Smooth muscle cell (in vitro differentiated cells): ENCODE results near the gene CDH22. TPM values are rescaled to one million over a fixed set of nuclear protein-coding genes. Genes with fewer than 3 reads are reported as not detected.

Source experiments
- DNase-seq: peaks from one replicate; lab custom pipeline; 2025; ENCODE audit not compliant: unreplicated experiment; lab: John Stamatoyannopoulos, UW
- H2AFZ ChIP-seq: fragments of 200-600 bp; sonication (generic); 2 replicates; pipeline ENCODE4 v1.6.0; 2016; ENCODE audit warnings: antibody characterized with exemption, low read depth, mild to moderate bottlenecking
- H3F3A ChIP-seq: fragments of 200-600 bp; sonication (generic); 2 replicates; pipeline ENCODE4 v1.6.0; 2017; ENCODE audit warnings: antibody characterized with exemption, low read depth
- H3K27ac ChIP-seq: fragments of 200-600 bp; sonication (generic); 2 replicates; pipeline ENCODE4 v1.5.1; 2016; ENCODE audit warnings: low read depth, mild to moderate bottlenecking
- H3K27me3 ChIP-seq: fragments of 200-600 bp; sonication (generic); 2 replicates; pipeline ENCODE4 v1.6.1; 2016; ENCODE audit warnings: low read depth, mild to moderate bottlenecking
- H3K36me3 ChIP-seq: fragments of 200-600 bp; sonication (generic); 2 replicates; pipeline ENCODE4 v1.5.1; 2016; ENCODE audit warnings: low read depth
- H3K4me1 ChIP-seq: fragments of 200-600 bp; sonication (generic); 2 replicates; pipeline ENCODE4 v1.5.1; 2016; ENCODE audit warnings: low read depth
- H3K4me2 ChIP-seq: fragments of 200-600 bp; sonication (generic); 2 replicates; pipeline ENCODE4 v1.6.0; 2016; ENCODE audit warnings: mild to moderate bottlenecking
- H3K4me3 ChIP-seq: fragments of 200-600 bp; sonication (generic); 2 replicates; pipeline ENCODE4 v1.5.1; 2016; ENCODE audit warnings: mild to moderate bottlenecking
- H3K79me2 ChIP-seq: fragments of 200-600 bp; sonication (generic); 2 replicates; pipeline ENCODE4 v1.6.0; 2016; ENCODE audit warnings: low read depth, mild to moderate bottlenecking
- H3K9ac ChIP-seq: fragments of 200-600 bp; sonication (generic); 2 replicates; pipeline ENCODE4 v1.6.0; 2016; ENCODE audit warnings: low read depth
- H3K9me3 ChIP-seq: fragments of 200-600 bp; sonication (generic); replicated peaks from 2 replicates; pipeline ENCODE4 v1.5.1; 2016; ENCODE audit warnings: low read depth
- H4K20me1 ChIP-seq: fragments of 200-600 bp; sonication (generic); 2 replicates; pipeline ENCODE4 v1.6.0; 2016; ENCODE audit warnings: low read depth
- WGBS: methylation state at CpG from one replicate; pipeline ENCODE4 v1.1.7; 2016; ENCODE audit warnings: low lambda C conversion rate; 5-methylcytosine and 5-hydroxymethylcytosine counted together
- polyA plus RNA-seq: library from polyadenylated mRNA; unstranded; fragments of >200 nt; fragmentation: Nextera tagmentation; extraction: Ambion mirVana; gene quantifications from 2 replicates; pipeline ENCODE4 v1.2.1, GENCODE V29; 2016
- total RNA-seq: library from RNA; depleted of rRNA; stranded (reverse); fragments of >200 nt; gene quantifications from 2 replicates; pipeline ENCODE4 v1.2.3, GENCODE V29; 2014
- TF ChIP-seq, protein P1 (sequence below): fragments of 200-600 bp; sonication (generic); IDR thresholded peaks from 2 replicates; pipeline ENCODE4 v1.5.1; 2017; ENCODE audit warnings: borderline replicate concordance, mild to moderate bottlenecking, antibody characterized with exemption; ENCODE audit not compliant: insufficient read depth, poor library complexity, severe bottlenecking

The CDH22 gene
- total and polyA plus RNA-seq, 2 experiments from 2014 or later, result not detected

DNA sequence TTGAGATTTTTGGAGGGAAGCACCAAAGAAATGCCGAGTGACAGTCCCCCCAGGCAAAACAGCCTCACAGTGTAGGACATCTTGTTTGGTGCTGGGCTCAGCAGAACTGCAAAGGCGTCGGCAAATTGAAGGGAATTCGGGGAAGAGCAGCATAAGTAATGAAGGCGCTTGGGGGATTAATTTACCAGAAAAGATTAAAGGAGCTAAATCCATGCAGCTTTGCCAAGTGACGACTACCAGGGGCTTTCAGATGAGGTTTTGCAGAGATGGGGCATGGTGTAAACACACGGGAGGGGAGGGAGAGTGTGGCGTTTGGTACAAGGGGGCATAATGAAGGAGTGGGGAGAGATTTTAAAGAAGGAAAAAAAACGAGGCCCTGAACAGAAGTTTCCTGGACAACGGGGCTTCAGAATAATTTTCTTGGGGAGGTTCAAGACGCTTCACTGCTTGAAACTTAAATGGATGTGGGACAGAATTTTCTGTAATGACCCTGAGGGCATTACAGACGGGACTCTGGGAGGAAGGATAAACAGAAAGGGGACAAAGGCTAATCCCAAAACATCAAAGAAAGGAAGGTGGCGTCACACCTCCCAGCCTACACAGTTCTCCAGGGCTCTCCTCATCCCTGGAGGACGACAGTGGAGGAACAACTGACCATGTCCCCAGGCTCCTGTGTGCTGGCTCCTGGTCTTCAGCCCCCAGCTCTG is 45.4 kb upstream of the CDH22 start:
- H4K20me1 ChIP-seq, result peaks cover 32% of the 10 kb centered on the region
- no peaks in the 10 kb centered on the region for H3K36me3 ChIP-seq
- H3F3A ChIP-seq, result peaks cover 28% of the 10 kb centered on the region
- no peaks in the 10 kb centered on the region for H3K9me3 ChIP-seq
- no peak overlapping the region for H3K4me3 ChIP-seq
- H3K27me3 ChIP-seq, result no peaks in the 10 kb centered on the region
- H2AFZ ChIP-seq, result no peak overlapping the region
- H3K27ac ChIP-seq, result no peak overlapping the region
- TF ChIP-seq, protein P1, sequence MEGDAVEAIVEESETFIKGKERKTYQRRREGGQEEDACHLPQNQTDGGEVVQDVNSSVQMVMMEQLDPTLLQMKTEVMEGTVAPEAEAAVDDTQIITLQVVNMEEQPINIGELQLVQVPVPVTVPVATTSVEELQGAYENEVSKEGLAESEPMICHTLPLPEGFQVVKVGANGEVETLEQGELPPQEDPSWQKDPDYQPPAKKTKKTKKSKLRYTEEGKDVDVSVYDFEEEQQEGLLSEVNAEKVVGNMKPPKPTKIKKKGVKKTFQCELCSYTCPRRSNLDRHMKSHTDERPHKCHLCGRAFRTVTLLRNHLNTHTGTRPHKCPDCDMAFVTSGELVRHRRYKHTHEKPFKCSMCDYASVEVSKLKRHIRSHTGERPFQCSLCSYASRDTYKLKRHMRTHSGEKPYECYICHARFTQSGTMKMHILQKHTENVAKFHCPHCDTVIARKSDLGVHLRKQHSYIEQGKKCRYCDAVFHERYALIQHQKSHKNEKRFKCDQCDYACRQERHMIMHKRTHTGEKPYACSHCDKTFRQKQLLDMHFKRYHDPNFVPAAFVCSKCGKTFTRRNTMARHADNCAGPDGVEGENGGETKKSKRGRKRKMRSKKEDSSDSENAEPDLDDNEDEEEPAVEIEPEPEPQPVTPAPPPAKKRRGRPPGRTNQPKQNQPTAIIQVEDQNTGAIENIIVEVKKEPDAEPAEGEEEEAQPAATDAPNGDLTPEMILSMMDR, result no peak
- no peak overlapping the region for H3K4me2 ChIP-seq
- DNase-seq, result no peak
- H3K4me1 ChIP-seq, result peaks cover 33% of the 10 kb centered on the region
- no peaks in the 10 kb centered on the region for H3K79me2 ChIP-seq
- 74% methylated on average over 14 of the region's 14 CpGs for WGBS
- H3K9ac ChIP-seq, result no peak overlapping the region

DNA sequence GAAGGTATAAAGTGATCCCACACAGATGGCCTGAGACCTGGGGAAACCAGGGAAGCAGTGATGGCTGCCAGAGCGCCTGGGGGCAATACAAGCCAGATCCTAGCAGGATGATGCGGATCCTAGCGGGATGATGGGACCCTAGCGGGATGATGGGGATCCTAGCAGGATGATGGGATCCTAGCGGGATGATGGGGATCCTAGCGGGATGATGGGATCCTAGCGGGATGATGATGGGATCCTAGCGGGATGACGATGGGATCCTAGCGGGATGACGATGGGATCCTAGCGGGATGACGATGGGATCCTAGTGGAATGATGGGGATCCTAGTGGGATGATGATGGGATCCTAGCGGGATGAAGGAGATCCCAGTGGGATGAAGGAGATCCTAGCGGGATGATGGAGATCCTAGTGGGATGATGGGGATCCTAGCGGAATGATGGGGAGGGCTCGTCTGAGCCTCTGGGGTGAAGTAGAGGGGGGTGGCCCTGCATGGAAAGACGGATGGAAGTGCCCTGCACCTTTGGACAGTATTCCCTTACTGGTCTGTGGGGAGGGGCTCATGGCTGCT is 44.2 kb upstream of the CDH22 start:
- Histone ChIP-seq H3K4me2 (no peak overlapping the region), H3K4me3 (no peak overlapping the region), H3K9ac (no peak overlapping the region), H3K79me2 (no peaks in the 10 kb centered on the region), H3K27ac (no peak overlapping the region), H4K20me1 (peaks cover 20% of the 10 kb centered on the region), H3K27me3 (no peaks in the 10 kb centered on the region), H3K9me3 (no peaks in the 10 kb centered on the region), H3F3A (peaks cover 29% of the 10 kb centered on the region), H2AFZ (no peak overlapping the region), H3K36me3 (no peaks in the 10 kb centered on the region), H3K4me1 (peaks cover 42% of the 10 kb centered on the region)
- WGBS, result 93% methylated on average over 18 of the region's 18 CpGs
- TF ChIP-seq, protein P1, result no peak
- no peak for DNase-seq

DNA sequence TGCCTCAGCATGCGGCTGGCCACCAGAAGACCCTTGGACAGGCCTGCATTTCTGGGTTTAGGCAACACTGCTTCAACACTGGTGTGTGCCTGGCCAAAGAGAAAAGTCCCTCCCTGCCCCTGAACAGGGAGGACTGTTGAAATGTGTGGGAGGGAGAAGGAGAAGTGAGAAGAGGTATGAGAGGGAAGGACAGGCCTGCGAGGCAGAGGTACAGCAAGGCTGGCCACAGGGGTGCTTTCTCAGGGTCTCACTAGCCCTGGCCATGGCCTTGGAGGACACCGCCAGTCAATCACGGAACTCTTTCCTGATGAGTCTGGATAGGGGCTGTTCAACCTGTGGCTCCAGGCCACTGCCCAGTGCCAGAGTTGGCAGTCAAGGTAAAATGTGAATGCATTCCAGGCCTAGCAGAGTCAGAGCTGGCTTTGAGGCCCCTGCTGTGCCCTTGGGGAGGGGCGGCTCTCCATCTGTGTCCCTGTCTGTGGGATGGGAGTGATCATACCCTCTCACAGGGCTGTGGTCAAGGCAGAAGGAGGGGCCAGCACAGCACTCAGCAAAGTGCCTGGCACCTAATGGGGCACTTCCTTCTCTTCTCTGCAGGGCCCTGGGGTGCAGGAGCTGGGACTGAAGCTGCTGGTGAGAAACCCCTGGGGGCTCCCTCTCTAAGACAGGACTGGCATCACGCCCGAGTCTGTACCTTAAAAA is 43.2 kb upstream of the CDH22 start:
- DNase-seq, result no peak
- TF ChIP-seq, protein P1, result no peak
- Histone ChIP-seq H3K36me3 (no peaks in the 10 kb centered on the region), H3K27me3 (no peaks in the 10 kb centered on the region), H3K4me2 (peak overlapping the region; percentile 60), H2AFZ (no peak overlapping the region), H3K9me3 (no peaks in the 10 kb centered on the region), H3K9ac (peak overlapping the region; percentile 79), H3F3A (peaks cover 29% of the 10 kb centered on the region), H4K20me1 (peaks cover 14% of the 10 kb centered on the region), H3K4me3 (no peak overlapping the region), H3K27ac (peak overlapping the region; percentile 90), H3K79me2 (no peaks in the 10 kb centered on the region), H3K4me1 (peaks cover 42% of the 10 kb centered on the region)
- 88% methylated on average over 7 of the region's 7 CpGs for WGBS
